ENCODE measurements around the gene LPCAT3. TPM values are rescaled to one million over a fixed set of nuclear protein-coding genes. Genes with fewer than 3 reads are reported as not detected.

Gene LPCAT3
- total RNA-seq, 2 donors from 2014 or later = 34.3 to 45.2 TPM

- H3K4me3 Mint-ChIP-seq = peak overlapping the region; percentile 90
- H3K4me1 Mint-ChIP-seq = peaks cover 29% of the 10 kb centered on the region
- peak overlapping the region; percentile 91 for H3K27ac Mint-ChIP-seq
- no peaks in the 10 kb centered on the region for H3K27me3 Mint-ChIP-seq
- DNase-seq (peak; percentile 88 to 91 (median 90)), ATAC-seq (peak; percentile 95)
- H3K9me3 ChIP-seq (ENCODE audit: control insufficient read depth, low read length, poor library complexity, severe bottlenecking) = no peaks in the 10 kb centered on the region
- H3K36me3 Mint-ChIP-seq (ENCODE audit: low read depth) = peaks cover 2% of the 10 kb centered on the region
Measured at GRCh38 chr12:6937481-6938352, 80.6 kb downstream of the LPCAT3 start.

DNA sequence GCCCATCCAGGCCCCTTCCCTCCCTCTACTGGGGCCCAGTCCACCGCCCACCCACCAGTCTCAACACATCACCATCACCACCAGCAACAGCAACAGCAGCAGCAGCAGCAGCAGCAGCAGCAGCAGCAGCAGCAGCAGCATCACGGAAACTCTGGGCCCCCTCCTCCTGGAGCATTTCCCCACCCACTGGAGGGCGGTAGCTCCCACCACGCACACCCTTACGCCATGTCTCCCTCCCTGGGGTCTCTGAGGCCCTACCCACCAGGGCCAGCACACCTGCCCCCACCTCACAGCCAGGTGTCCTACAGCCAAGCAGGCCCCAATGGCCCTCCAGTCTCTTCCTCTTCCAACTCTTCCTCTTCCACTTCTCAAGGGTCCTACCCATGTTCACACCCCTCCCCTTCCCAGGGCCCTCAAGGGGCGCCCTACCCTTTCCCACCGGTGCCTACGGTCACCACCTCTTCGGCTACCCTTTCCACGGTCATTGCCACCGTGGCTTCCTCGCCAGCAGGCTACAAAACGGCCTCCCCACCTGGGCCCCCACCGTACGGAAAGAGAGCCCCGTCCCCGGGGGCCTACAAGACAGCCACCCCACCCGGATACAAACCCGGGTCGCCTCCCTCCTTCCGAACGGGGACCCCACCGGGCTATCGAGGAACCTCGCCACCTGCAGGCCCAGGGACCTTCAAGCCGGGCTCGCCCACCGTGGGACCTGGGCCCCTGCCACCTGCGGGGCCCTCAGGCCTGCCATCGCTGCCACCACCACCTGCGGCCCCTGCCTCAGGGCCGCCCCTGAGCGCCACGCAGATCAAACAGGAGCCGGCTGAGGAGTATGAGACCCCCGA lies 81.4 kb downstream of the LPCAT3 start:
- Mint-ChIP-seq H3K4me3 (peak overlapping the region; percentile 90), H3K4me1 (peaks cover 33% of the 10 kb centered on the region), H3K27me3 (no peaks in the 10 kb centered on the region), H3K27ac (peak overlapping the region; percentile 91), H3K36me3 (ENCODE audit: low read depth) (peaks cover 2% of the 10 kb centered on the region)
- DNase-seq (no peak), ATAC-seq (peak; percentile 1)
- no peaks in the 10 kb centered on the region for H3K9me3 ChIP-seq (ENCODE audit: control insufficient read depth, low read length, poor library complexity, severe bottlenecking)

- H3K4me3 Mint-ChIP-seq = peak overlapping the region; percentile 90
- DNase-seq (no peak), ATAC-seq (no peak)
- no peaks in the 10 kb centered on the region for H3K9me3 ChIP-seq (ENCODE audit: control insufficient read depth, low read length, poor library complexity, severe bottlenecking)
- peaks cover 2% of the 10 kb centered on the region for H3K36me3 Mint-ChIP-seq (ENCODE audit: low read depth)
- no peaks in the 10 kb centered on the region for H3K27me3 Mint-ChIP-seq
- peak overlapping the region; percentile 91 for H3K27ac Mint-ChIP-seq
- H3K4me1 Mint-ChIP-seq = peaks cover 35% of the 10 kb centered on the region
Measured at GRCh38 chr12:6936194-6936635, 82.1 kb downstream of the LPCAT3 start.

GRCh38 chr12:6935371-6936193 lies 82.7 kb downstream of the LPCAT3 start:
- peaks cover 2% of the 10 kb centered on the region for H3K36me3 Mint-ChIP-seq (ENCODE audit: low read depth)
- H3K4me1 Mint-ChIP-seq = peaks cover 33% of the 10 kb centered on the region
- no peaks in the 10 kb centered on the region for H3K27me3 Mint-ChIP-seq
- H3K4me3 Mint-ChIP-seq = peak overlapping the region; percentile 90
- no peak for ATAC-seq
- peak overlapping the region; percentile 91 for H3K27ac Mint-ChIP-seq
- DNase-seq = no peak
- no peaks in the 10 kb centered on the region for H3K9me3 ChIP-seq (ENCODE audit: control insufficient read depth, low read length, poor library complexity, severe bottlenecking)

DNA sequence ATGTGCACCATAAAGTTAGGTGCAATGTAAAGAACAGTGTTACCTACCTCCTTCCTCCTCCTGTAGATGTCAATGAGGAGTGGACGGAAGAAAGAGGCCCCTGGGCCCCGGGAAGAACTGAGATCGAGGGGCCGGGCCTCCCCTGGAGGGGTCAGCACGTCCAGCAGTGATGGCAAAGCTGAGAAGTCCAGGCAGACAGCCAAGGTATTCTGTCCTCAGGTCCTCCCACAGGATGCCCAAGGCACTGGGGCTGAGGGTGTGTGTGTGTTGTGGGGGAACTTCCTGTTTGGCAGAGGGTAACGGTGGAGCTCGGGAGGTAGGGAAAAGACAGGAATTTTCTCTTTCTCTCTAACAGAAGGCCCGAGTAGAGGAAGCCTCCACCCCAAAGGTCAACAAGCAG lies 84.2 kb downstream of the LPCAT3 start:
- DNase-seq (no peak), ATAC-seq (no peak)
- H3K9me3 ChIP-seq (ENCODE audit: control insufficient read depth, low read length, poor library complexity, severe bottlenecking) = no peaks in the 10 kb centered on the region
- H3K27me3 Mint-ChIP-seq = no peaks in the 10 kb centered on the region
- H3K27ac Mint-ChIP-seq = peak overlapping the region; percentile 83
- H3K4me3 Mint-ChIP-seq = peak overlapping the region; percentile 31
- H3K36me3 Mint-ChIP-seq (ENCODE audit: low read depth) = no peaks in the 10 kb centered on the region
- peaks cover 42% of the 10 kb centered on the region for H3K4me1 Mint-ChIP-seq

DNA sequence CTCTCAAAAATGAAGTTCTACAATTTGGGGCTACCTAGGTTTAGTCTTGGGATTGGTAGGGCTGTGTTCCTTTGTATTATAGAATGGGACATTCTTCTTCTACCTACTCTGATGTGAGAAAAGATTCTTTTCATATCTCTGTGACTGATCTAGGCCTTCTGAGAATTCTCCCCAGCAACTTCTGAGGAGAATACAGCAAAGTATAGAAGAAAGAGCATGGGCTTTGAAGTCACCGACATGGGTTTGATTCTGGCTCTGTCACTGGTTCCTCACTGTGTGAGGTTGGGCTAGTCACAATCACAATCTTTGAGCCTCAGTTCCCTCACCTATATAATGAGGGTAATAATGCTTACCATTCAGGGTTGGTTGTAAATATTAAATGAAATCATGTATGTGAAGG lies 85.5 kb downstream of the LPCAT3 start:
- no peaks in the 10 kb centered on the region for H3K27me3 Mint-ChIP-seq
- peak overlapping the region; percentile 81 for H3K27ac Mint-ChIP-seq
- H3K36me3 Mint-ChIP-seq (ENCODE audit: low read depth) = no peaks in the 10 kb centered on the region
- H3K4me3 Mint-ChIP-seq = no peak overlapping the region
- peaks cover 44% of the 10 kb centered on the region for H3K4me1 Mint-ChIP-seq
- ATAC-seq (no peak), DNase-seq (no peak)
- H3K9me3 ChIP-seq (ENCODE audit: control insufficient read depth, low read length, poor library complexity, severe bottlenecking) = no peaks in the 10 kb centered on the region

DNA sequence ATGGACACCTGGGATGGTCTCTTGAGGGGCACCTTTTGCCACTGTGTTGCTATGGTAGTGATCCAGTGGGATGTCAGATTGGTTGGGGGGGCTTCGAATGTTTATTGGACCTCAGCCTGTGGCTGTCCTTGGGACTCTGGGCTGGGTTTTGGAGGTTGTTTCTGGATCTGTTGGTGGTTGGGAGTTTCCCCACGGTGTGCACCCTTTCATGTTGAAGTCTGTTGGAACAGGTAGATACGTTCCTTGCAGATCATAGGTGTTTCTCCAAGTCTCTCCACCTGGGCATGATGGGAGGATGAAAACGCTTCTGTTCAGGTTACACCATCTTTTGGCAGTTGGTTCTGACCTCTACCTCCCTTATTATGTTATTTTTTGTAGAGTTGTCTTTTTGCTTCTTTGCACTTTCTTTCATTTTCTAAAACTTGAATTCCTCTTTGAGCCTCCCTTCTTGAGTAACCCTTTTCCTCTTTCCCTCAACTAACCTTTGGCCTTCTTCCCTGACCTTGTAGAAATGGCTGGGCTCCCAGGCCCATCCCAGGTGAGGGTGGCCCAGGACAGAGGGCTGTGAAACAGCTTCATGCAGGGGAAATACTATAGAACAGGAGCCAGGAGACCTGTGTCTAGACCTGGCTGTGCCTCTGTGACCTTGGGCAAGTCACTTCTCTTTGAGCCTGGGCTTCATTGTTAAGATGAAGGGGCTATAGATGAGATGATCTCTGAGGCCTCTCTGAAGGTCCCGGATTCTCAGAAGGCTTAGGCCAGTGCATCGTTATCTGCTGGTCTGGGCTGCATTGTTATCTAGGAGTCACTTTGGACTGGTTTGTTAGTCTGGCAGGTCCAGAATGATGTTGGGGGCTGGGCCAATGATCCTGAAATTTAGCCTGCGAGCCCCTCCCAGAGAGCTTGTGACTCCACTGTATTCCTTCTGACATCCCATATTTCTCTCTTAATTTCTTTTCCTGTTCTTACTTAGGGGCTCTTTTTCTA lies 88.5 kb downstream of the LPCAT3 start:
- Mint-ChIP-seq H3K36me3 (ENCODE audit: low read depth) (no peaks in the 10 kb centered on the region), H3K27me3 (no peaks in the 10 kb centered on the region), H3K4me3 (peak overlapping the region; percentile 94), H3K27ac (peak overlapping the region; percentile 93), H3K4me1 (peaks cover 46% of the 10 kb centered on the region)
- H3K9me3 ChIP-seq (ENCODE audit: control insufficient read depth, low read length, poor library complexity, severe bottlenecking) = no peaks in the 10 kb centered on the region
- DNase-seq (no peak), ATAC-seq (peak; percentile 39)

DNA sequence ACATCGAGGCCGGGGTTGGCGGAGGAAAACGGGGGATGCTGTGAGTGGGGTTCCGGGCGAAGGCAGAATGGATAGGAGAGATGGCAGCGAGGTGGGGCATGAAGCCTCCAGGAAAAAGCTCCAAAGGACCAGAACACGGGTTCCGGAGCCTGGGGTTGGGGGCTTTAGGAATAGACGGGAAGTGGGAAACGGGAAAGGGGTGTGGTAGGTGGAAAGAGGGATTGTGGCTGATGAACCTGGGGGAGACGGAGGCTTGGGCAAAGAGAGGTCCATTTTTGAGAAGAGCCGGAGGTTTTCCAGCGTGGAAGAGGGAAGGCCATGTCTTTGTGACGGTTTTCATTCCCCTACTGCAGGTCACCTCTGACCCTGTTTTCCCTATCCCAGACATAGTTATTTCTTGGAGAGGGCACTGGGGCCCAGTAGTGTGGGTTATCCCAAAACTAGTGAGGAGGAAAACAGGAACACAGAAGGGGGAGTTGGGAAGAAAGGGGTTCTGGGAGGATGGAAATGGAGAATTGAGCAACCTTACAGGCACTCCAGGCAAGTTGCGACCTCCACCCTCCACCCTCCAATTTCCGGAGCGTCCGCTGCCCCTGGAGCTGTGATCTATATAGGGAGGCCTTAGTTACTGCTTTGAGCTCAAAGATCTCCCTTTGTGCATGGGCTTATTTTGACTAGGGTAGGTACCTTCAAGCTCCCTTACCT lies 89.4 kb downstream of the LPCAT3 start:
- no peaks in the 10 kb centered on the region for H3K27me3 Mint-ChIP-seq
- H3K36me3 Mint-ChIP-seq (ENCODE audit: low read depth) = no peaks in the 10 kb centered on the region
- DNase-seq (no peak), ATAC-seq (peak; percentile 29)
- no peaks in the 10 kb centered on the region for H3K9me3 ChIP-seq (ENCODE audit: control insufficient read depth, low read length, poor library complexity, severe bottlenecking)
- peaks cover 48% of the 10 kb centered on the region for H3K4me1 Mint-ChIP-seq
- H3K27ac Mint-ChIP-seq = peak overlapping the region; percentile 93
- H3K4me3 Mint-ChIP-seq = peak overlapping the region; percentile 94

DNA sequence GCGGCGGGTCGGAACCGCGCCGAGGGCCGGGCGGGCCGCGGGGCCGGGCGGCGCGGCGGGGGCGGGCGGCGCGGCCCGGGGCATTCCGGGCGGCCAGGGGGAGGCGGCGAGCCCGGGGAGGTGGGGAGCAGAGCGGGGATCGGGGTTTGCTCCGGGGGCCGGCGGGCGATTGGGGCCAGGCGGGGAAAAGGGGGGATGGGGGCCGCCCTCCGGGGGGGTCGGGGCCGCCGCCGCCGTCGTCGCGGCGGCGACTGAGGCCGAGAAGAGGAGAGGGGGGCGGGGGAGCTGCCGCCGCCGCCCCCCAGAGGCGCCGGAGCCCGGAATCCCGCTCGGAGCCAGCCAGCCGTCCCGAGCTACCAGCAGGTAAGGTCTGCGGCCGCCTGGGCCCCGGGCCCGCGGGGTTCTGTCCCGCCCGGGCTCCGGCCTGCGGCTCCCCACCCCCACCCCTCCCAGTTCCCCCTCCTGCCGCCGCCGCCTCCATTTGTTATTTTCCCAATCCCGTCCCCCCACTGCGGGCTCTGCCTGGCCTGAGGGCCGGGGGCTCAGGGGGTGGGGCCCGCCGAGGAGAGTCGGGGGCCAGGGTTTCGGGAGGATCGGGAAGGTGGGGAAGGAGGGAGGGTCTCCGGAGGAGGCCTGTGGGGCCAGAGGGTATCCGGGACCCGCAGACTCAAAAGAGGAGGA lies 90.1 kb downstream of the LPCAT3 start:
- Mint-ChIP-seq H3K27me3 (no peaks in the 10 kb centered on the region), H3K27ac (peak overlapping the region; percentile 93), H3K4me1 (peaks cover 48% of the 10 kb centered on the region), H3K36me3 (ENCODE audit: low read depth) (no peaks in the 10 kb centered on the region), H3K4me3 (peak overlapping the region; percentile 94)
- peak in 2 of 3 donors; percentile 40 to 42 for DNase-seq
- ATAC-seq = peak; percentile 33
- H3K9me3 ChIP-seq (ENCODE audit: control insufficient read depth, low read length, poor library complexity, severe bottlenecking) = no peaks in the 10 kb centered on the region

DNA sequence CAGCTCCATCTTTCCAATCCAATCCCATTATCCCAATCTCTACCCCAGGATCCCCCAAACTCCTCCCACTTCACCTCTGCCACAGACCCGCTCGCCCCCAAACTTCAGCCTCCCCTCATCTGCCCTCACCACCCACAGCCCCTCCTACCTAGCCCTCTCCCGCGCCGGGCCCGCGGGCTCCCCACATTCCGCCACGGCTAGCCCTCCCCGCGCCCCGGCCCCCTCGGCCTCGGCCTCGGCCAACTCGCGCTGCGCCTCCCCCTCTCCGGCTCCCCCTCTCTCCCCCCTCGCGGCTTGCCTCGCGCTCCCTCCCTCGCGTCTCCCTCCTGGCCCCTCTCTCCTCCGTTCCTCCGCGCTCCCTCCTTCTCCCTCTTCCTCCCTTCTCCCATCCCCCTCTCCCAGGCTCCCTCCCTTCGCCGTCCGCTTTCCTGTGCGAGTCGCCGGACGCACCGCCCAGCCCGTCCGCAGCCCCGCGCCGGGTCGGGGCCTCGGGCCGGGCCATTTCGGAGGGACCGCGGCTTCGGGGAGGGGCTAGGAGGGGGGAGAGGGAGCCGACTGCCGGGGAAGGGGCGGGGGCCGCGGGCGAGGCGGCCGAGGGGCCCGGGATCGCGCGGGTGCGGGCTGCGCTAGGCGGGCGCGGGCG lies 90.8 kb downstream of the LPCAT3 start, which contains the start of gene ATN1:
TSS of gene ATN1 (plus strand) at position 581 of the 643 bp plus-strand sequence. CDS start 6,043 bp downstream, outside the sequence.
- Mint-ChIP-seq H3K27ac (peak within 1 kb of the TSS; percentile 97), H3K4me1 (peaks cover 48% of the 10 kb centered on the region), H3K27me3 (no peaks in the 10 kb centered on the region), H3K4me3 (peak within 1 kb of the TSS; percentile 98), H3K36me3 (ENCODE audit: low read depth) (no peaks in the 10 kb centered on the region)
- DNase-seq = peak in 2 of 3 donors; percentile 25 to 36
- no peaks in the 10 kb centered on the region for H3K9me3 ChIP-seq (ENCODE audit: control insufficient read depth, low read length, poor library complexity, severe bottlenecking)
- ATAC-seq = peak; percentile 30

Measured in T-helper 17 cell (primary cell).